ENCODE data around the gene CHMP4A. TPM values are rescaled to one million over a fixed set of nuclear protein-coding genes. Genes with fewer than 3 reads are reported as not detected.
"Not testable (repeated sequence)": the region's sequence is repeated elsewhere in the genome, so short reads cannot be mapped to it uniquely, and the experiment has no call there.

The CHMP4A gene
- total RNA-seq, 2 donors from 2014 or later: 41.8 to 42.7 TPM

GRCh38 chr14:24204163-24205146, 8.8 kb downstream of the CHMP4A start:
- intact Hi-C loops (cut with DNase I): no loop called here
- DNase-seq (ENCODE audit: low spot score): no peak

GRCh38 chr14:24203249-24203886, 9.9 kb downstream of the CHMP4A start:
- DNase-seq (ENCODE audit: low spot score); intact Hi-C loops (cut with DNase I): not testable (repeated sequence)

DNA sequence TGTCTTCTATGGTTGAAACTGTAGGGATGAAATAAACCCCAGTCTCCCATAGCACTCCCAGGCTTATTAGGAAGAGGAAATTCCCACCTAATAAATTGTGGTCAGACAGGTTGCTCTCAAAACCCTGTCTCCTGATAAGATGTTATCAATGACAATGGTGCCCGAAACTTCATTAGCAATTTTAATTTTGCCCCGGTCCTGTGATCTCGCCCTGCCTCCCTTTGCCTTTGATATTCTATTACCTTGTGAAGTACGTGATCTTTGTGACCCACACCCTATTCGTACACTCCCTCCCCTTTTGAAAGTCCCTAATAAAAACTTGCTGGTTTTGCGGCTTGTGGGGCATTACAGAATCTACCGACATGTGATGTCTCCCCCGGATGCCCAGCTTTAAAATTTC, 10.8 kb downstream of the CHMP4A start:
- intact Hi-C loops (cut with DNase I); DNase-seq (ENCODE audit: low spot score): not testable (repeated sequence)

GRCh38 chr14:24198814-24199524, 14.3 kb downstream of the CHMP4A start:
- no peak for DNase-seq (ENCODE audit: low spot score)
- intact Hi-C loops (cut with DNase I): no loop called here

DNA sequence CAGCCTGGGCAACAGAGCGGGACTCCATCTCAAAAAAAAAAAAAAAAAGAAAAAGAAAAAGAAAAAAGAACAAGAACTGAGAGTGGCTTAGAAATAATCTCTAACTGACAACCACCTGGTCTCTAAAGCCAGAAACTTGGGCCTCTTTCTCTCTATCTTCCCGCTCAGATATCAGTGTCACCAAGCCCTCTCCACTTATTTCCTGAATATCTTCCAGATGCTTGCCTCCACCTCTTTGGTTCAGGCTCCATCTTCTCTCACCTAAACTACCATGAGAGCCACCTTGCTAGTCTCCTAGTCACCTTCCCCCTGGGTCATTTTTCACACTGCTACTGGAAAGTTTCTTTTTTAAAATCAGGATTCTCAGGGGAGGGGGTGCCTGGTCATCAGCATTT, 16.2 kb downstream of the CHMP4A start:
- intact Hi-C loops (cut with DNase I): no loop called here
- no peak for DNase-seq (ENCODE audit: low spot score)

- no peak for DNase-seq (ENCODE audit: low spot score)
- intact Hi-C loops (cut with DNase I): no loop called here
These were observed 16.9 kb downstream of the CHMP4A start for GRCh38 chr14:24196071-24197055.

GRCh38 chr14:24195186-24196070, 17.9 kb downstream of the CHMP4A start, which contains the start of gene TM9SF1:
TSS of gene TM9SF1 (minus strand) at chr14:24195441. CDS start at chr14:24195019, 422 bp downstream.
- intact Hi-C loops (cut with DNase I): no loop called here
- peak; percentile 98 for DNase-seq (ENCODE audit: low spot score)

DNA sequence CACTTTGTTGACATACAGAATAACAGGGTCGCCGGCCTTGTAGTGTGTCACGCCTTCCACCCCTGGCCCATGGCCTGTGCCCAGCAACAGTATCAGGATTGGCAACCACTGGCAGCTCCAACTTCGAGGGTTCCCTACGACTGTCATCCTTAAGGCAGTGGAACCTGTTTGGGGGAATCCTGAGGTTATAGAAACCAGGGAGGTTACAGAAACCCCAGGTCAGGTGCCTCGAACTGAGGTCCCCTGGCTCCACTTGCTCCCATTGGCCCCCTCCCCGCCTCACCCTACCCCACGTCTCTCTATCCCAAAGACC, 18.5 kb downstream of the CHMP4A start:
- intact Hi-C loops (cut with DNase I): no loop called here

DNA sequence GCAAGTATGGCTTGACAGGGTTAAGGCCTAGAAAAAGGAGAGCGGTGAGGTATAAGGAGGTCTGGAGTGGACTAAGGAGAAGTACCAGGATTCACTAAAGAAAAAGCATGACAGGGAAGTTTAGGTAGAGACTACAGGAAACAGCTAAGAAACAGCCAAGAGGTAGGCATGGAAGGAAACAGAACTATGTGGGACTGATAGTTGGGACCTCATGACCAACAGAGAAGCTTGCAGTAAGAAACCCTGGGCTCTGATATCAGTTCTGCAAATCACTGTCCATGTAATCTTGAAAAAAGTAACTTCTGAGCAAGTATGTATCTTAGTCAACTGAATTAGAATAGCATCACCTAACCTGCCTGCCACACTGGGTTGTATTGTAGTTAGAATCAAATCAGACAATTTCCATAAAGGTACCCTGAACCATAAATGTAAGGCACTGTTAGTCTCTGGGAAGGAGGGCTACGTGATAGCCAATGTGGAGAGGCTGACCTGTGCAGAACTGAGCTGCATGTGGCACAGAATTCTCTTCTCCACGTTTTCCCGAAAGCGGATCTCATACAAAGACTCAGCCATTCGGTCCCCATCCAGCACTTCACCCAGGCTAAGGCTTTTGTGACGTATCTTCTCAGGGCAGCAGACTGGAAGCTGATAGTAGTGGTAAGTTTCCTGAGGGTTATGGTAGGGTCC, 19.0 kb downstream of the CHMP4A start:
- no peak for DNase-seq (ENCODE audit: low spot score)
- intact Hi-C loops (cut with DNase I): no loop called here

More for the DNA sequence above, 18.5 kb downstream of the CHMP4A start:
- no peak for DNase-seq (ENCODE audit: low spot score)

DNA sequence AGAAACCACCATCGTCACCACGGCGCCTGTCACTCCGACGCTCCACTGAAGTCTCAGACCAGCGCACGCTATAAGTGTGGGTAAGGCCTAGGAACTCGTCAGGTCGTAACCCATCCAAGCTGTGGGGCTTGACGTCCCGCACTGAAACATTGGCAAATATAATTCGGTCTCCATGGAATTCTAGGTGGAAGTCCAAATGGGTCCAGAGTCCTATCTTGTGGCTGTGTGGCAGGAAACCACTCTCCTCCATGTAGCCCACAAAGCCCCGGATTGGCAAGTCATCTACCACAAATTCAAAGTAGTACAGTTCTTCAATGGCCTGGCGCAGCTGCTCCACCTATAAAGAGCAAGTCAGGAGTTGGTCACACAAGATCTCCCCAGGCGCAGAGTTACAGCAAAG, 20.4 kb downstream of the CHMP4A start:
- intact Hi-C loops (cut with DNase I): no loop called here
- DNase-seq (ENCODE audit: low spot score): no peak

GRCh38 chr14:24190416-24190815, 22.9 kb downstream of the CHMP4A start:
- DNase-seq (ENCODE audit: low spot score): peak; percentile 69
- intact Hi-C loops (cut with DNase I): no loop called here

DNA sequence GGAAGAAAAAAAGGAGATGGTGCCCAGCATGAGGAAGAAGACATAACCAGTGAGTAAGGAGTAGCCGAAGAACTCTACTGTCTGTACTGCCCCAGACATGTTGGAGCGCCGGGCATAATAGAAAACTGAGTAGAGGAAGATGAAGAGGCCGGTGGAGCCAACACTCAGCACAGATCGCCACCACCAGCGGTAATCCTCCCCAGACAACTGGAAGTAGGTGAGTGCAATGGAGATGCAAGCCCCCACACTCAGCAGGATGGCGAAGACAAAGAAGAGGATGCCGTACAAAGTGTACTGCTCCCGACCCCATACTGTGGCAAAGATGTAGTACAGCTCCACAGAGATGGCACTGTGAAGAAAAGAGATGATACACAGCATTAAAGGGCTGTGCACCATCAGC, 23.8 kb downstream of the CHMP4A start:
- intact Hi-C loops (cut with DNase I): no loop called here
- peak; percentile 57 for DNase-seq (ENCODE audit: low spot score)

GRCh38 chr14:24189059-24189375, 24.3 kb downstream of the CHMP4A start:
- intact Hi-C loops (cut with DNase I): no loop called here
- no peak for DNase-seq (ENCODE audit: low spot score)

- peak; percentile 99 for DNase-seq (ENCODE audit: low spot score)
- intact Hi-C loops (cut with DNase I): no loop called here
These were observed 24.8 kb downstream of the CHMP4A start, which contains the start of gene IPO4 for GRCh38 chr14:24188251-24189058. TSS of gene IPO4 (minus strand) at chr14:24188816. CDS start at chr14:24188787, 29 bp downstream.

- intact Hi-C loops (cut with DNase I): no loop called here
- peak; percentile 47 for DNase-seq (ENCODE audit: low spot score)
These were observed 25.8 kb downstream of the CHMP4A start for GRCh38 chr14:24187539-24187915.

DNA sequence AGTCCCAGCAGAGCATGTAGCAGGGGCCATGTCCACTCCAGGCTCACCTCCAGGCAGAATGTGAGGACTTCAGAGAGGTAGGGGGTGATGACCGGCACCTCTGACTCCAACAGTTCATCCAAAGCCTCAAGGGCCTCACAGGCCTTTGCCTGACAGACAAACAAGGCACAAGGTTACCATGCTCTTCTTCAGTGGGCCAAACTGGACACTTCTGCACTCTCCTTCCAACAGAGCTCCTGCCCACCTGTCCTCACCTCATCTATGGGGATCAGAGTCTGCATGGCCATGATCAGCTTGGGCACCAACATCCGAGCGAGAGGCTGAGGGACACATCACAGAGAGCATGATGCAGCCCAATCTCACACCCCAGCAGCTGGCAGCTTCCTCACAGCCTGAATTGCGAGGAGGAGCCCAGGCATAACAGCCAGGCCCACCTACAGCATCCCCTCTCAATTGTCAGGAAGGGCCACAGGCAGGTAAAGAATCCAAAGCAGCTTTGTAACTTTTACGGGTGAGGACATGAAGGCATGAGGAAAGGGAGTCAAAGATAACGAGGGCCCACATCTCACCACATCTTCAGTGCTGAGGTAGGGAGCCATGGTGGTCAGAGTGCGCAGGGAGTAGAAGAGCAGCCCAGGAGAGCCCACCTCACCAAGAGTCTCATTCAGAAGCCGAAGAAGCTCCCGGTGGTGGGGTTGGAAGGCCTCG, 26.3 kb downstream of the CHMP4A start:
- intact Hi-C loops (cut with DNase I): no loop called here
- peak; percentile 40 for DNase-seq (ENCODE audit: low spot score)
